ENCODE measurements around the gene TPM4.
A peak's percentile ranks its signal among the peaks of the same experiment; 100 is the strongest.
"Not testable (repeated sequence)": the region's sequence is repeated elsewhere in the genome, so short reads cannot be mapped to it uniquely, and the experiment has no call there.

Gene TPM4

DNA sequence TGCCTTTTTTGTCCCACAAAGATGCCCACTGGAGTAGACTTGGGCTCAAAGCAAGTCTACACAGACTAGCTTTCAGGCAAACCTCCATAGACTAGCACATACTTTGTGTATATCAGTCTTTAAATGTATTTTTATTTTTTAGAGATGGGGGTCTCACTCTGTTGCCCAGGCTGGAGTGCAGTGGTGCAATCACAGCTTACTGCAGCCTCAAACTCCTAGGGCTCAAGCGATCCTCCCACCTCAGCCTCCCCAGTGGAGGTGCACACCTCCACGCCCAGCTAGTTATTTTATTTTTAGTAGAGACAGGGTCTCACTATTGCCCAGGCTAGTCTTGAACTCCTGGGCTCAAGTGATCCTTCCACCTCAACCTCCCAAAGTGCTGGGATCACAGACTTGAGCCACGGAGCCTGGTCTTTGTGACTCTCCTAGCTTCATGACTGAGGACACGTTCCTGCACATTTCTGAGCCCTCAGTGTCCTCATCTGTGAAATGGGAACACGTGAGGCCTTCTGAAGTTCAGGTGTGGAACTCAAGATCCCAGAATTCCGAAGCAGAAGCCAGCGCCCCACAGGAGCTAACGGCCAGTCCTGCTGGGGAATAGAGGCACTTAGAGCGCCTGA lies 5.1 kb upstream of the TPM4 start:
- DNase-seq (ENCODE audit: low spot score) = no peak
- FAIRE-seq = no peak

DNA sequence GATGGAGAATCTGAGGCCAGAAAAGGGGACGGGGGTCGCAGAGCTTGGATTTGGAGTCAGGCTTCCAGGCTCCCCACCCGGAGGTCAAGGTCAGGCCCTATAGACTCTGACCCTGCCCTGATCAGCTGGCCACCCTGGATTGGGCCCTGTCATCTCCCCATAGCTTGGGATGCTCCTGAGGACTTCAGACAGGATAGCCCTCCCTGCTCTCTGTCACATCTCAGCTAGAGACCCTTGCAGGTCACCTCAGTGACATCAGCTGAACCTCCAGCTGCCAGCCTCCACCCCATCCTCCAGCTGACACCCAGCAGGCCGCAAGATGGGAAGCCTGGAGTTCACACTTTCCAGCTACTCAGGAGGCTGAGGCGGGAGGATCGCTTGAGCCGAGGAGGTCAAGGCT lies 2.8 kb upstream of the TPM4 start:
- DNase-seq (ENCODE audit: low spot score) (no peak), FAIRE-seq (no peak)

DNA sequence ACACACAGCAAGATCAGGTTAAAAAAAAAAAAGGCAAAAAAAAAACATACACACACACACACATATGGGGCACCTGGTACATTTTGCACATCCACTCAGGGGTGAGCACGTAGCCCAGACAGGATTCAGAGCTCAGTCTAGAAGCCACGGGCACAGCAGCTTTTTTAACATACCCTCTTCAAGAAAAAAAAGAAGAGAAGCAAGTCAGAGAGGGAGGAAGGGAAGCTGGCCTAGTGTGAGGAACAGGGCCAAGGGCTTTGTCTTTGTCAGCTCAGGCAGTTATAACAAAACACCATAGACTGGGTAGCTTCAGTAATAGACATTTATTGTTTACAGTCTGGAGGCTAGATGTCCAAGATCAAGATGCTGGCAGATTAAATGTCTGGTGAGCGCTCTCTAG lies 2.3 kb upstream of the TPM4 start:
- FAIRE-seq = no peak
- DNase-seq (ENCODE audit: low spot score) = no peak

DNA sequence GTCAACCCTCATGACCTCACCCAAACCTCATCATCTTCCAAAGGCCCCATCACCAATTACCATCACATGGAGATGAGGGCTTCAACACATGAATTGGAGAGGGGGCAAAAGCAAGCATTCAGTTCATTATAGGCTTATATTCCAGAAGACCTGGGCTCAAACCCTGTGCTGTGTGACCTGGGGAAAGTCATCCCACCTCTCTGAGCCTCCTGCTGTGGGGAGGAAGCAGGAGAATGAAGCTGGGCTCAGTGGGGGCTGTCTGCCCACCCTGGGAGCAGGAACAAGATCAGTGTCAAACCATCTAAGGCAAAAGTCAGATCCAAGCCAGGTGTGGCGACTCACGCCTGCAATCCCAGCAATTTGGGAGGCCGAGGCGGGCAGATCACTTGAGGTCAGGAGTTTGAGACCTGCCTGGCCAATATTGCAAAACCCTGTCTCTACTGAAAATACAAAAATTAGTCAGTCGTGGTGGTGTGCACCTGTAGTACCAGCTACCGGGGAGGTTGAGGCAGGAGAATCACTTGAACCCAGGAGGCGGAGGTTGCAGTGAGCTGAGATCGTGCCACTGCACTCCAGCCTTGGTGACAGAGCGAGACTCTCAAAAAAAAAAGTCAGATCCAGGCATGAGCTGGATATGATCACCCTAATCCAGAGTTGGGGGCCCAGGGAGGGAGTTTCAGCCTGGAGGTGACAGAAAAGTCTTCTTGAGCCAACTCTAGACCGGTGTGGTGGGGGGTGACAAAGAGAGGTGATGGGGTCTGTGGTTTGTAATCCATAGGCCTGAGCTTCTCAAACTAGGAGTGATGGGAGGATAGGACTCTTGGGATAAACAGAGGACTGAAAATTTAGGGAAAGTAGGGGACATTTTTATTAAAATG lies 1.6 kb upstream of the TPM4 start:
- DNase-seq (ENCODE audit: low spot score) = no peak
- FAIRE-seq = no peak

DNA sequence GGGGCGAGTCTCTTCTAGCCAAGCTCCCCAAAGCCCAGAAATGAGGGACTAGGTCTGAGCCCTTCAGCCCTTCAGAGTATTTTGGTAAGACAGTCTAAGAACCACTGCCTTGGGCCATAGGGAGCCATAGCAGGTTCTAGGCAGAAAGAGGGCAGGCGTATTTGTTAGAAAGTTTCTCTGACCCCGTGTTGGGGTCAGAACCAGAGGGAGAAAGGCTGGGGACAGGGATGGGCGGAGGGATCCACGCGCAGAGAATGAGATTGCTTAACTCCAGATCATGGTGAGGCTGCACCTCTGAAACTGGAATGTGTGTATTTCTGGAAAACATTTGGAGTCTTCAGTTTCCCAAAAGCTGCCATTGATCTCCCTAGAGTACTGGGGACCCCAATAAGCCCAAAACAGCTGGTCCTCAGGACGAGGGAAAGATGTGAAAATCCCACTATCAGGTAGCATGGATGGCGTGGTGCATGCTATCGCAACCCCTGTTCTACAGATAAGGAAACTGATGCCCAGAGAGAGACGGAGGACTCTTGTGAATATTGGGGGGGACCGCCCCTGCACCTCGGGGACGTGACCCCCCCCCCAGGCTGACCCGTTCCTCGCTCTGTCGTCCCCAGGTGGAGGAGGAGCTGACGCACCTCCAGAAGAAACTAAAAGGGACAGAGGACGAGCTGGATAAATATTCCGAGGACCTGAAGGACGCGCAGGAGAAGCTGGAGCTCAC lies 703 bp upstream of the TPM4 start:
- no peak for FAIRE-seq
- no peak for DNase-seq (ENCODE audit: low spot score)

DNA sequence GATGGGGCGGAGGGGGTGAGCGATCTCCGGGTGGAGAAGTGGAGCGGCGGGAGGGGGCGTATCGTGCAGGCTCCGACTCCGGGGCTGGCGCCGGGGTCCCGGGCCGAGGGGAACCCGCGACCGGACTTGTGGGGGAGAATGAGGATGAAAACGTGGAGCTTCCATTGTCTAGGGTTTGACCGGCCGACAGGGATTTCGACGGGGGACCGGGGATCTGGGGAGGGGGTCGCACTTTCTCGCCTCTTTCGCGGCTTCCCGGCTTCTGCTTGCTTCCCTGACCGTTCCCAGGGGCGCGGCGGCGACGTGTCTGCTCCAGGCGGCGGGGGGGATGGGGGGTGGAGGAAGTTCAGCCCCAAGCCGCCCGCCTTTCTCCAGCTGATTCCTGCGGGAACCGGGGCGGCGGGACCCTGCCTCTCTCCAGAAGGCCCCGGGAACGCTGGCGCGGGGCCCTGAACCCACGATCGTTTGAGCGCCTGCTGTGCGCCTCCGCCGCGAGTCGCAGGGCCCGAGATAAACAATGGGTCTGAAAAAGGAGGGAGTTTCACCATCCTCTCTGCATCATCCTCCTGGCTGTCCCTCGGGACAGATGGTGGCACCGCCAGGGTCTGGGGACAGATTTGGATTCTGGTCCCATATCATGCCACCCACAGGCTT lies 790 bp downstream of the TPM4 start:
- DNase-seq (ENCODE audit: low spot score) (peak; percentile 13), FAIRE-seq (no peak)

DNA sequence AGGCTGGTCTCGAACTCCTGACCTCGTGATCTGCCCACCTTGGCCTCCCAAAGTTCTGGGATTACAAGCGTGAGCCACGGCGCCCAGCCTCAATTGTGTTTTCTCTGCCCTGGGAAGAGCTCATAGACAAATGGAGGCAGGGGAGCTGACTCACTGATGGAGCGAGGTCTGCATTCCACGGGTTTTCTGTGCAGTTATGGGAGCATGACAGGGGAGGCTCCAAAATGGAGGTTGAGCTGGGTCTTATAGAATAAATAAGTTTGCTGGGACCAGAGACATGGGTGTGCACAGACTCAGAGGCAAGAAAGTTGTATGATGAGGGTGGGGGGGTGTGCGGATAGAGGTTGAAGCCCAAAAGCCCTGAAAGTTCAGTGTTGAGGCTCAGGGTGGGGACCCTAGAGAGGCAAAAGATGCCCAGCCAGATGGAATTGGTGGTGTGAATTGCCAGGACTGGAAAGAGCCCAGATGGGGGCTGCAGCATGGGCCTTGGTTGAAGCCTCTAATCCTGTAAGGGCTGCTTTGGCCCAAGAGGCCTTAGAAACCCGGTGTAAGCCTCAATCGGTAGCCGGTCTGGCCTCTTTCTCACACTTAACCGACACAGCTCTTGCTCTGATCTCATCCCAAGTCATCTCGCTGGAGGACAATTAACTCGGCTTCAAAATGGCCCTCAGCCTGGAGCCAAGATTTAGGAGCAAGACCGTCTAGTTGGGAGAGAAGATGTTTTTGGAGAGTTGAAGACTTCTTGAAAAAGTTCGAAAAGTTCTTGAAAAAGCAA lies 1.9 kb downstream of the TPM4 start:
- FAIRE-seq = no peak
- peak; percentile 69 for DNase-seq (ENCODE audit: low spot score)

DNA sequence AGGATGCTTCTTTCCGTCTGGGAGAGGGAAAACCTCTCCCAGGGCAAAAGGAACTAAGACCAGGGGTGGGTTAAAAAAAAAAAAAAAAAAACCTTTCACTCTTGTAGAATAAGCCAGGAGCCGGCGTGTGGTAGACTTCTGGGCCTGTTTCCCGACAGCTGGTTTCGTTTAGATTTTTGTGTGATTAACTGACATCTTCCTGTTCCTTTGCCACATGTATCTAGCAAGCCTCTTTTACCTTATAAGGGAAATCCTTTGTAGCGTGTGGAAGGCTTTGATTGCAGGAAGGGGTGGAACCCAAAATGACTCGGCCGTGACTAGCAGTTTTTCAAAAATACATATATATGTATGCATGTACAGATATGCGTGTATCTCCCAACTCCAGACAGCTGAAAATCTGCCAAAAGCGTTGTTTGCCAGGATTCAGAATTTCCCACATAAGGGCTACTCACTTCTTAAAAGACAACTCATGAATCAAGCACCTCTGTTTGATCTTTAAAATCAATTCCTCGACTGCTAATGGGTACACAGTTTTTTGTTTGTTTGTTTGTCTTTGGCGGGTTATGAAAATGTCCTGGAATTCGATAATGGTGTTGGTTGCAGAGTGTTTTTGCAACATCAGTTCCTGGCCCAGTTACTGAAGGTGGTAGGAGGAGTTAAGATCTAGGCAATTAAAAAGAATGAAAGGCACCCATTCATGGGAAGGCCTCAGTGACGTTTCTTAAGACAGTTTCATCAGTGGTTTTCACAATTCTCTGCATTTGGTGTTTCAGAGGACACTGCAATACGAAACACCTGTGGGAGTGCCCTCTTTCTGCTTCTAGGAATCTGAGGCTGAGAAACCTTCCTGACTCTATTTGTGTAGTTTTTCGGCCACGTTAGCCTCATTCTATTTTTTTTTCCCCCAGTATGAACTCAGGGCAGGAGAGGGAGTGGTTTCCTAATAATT lies 2.7 kb downstream of the TPM4 start:
- peak; percentile 86 for FAIRE-seq

DNA sequence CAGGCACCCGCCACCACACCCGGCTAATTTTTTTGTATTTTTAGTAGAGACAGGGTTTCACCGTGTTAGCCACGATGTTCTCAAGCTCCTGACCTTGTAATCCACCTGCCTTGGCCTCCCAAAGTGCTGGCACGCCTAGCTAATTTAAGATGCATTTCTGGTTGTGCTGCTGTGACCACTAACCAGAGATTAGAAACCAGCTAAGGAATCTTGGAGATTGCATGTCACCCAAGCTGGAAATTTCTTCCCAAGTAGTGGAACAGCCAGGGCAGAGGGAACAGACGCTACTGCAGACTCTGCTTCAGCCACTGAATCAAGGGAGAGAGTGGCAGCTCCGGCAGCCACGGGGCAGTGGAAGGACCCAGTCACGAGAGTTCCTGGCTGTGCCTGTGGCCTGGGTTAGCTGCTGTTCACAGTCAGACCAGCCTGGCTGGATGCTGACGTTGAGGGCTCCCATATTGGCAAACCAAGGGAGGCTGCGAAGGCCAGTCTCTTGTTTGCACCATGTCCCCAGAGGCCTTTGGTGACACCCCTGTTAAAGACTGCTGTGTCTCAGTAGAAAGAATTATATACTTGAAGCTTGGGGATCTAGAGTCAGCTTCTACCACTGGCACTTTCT lies 7.9 kb downstream of the TPM4 start:
- FAIRE-seq (no peak), DNase-seq (ENCODE audit: low spot score) (no peak)

More for the DNA sequence above, 2.7 kb downstream of the TPM4 start:
- DNase-seq (ENCODE audit: low spot score) = peak; percentile 96

DNA sequence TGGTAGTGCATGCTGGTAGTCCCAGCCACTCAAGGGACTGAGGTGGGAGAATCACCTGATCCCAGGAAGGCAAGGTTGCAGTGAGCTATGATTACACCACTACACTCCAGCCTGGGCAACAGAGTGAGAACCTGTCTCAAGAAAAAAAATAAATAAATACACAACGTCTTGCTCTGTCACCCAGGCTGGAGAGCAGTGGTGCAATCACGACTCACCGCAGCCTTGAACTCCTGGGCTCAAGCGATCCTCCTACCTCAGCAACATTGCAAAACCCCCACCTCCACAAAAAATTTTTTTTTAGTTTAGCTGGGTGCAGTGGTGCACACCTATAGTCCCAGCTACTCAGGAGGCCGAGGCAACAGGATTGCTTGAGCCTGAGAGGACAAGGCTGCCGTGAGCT lies 8.8 kb downstream of the TPM4 start:
- DNase-seq (ENCODE audit: low spot score) (peak; percentile 24), FAIRE-seq (no peak)

DNA sequence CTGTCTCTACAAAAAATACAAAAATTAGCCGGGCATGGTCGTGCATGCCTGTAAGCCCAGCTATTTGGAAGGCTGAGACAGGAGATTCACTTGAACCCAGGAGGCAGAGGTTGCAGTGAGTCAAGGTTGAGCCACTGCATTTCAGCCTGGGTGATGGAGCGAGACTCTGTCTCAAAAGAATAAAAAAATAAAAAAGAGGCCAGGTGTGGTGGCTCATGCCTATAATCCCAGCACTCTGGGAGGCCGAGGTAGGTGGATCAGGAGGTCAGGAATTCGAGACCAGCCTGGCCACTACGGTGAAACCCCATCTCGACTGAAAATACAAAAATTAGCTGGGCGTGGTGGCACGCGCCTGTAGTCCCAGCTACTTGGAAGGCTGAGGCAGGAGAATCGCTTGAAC lies 11.1 kb downstream of the TPM4 start:
- FAIRE-seq; DNase-seq (ENCODE audit: low spot score): not testable (repeated sequence)

DNA sequence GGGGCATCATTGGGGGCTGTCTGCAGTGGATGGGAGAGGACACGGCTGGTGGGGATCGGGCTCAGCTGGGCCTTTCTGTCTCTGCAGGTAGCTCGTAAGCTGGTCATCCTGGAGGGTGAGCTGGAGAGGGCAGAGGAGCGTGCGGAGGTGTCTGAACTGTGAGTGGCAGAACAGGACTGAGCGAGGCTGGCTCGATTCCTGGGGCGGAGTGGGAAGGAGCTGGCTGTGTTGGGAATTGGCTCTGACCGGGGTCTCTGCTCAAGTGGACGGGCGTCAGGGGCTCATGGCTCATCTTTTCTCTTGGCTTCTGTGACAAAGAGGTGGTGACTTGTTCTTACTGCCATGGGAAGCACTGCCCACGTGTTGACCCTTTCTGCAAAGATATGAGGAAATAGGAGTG lies 11.6 kb downstream of the TPM4 start:
- FAIRE-seq (no peak), DNase-seq (ENCODE audit: low spot score) (no peak)

DNA sequence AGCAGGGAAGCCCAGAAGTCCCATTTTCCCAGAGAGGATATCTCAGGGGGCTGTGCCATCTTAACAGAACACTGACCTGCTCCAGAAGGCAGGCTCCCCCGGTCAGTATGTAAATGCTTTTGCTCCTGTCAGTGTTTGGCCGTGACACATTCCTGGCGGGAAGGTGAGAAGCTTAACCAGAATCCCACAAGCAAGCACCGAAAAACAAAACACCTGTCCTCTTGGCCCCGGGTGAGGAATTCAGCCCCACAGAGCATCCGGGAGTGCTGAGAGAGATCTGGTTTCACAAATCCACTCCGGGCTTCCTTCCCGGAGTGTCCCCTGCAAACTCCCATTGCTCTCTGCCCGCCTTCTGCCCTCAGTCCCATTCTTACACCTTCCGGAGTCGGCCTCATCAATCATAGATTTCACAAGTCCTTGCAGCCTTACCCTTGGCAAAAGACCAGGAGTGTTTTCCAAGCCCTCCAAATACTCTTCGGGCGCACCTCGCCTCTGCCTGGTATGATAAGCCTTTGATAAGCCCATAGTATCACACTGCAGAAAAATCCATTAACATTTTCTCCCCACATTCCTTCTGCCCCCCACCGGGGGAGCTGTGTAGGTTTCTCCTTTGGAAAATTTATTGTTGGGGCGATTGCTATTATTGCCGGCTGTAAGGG lies 12.2 kb downstream of the TPM4 start:
- DNase-seq (ENCODE audit: low spot score) (no peak), FAIRE-seq (no peak)

DNA sequence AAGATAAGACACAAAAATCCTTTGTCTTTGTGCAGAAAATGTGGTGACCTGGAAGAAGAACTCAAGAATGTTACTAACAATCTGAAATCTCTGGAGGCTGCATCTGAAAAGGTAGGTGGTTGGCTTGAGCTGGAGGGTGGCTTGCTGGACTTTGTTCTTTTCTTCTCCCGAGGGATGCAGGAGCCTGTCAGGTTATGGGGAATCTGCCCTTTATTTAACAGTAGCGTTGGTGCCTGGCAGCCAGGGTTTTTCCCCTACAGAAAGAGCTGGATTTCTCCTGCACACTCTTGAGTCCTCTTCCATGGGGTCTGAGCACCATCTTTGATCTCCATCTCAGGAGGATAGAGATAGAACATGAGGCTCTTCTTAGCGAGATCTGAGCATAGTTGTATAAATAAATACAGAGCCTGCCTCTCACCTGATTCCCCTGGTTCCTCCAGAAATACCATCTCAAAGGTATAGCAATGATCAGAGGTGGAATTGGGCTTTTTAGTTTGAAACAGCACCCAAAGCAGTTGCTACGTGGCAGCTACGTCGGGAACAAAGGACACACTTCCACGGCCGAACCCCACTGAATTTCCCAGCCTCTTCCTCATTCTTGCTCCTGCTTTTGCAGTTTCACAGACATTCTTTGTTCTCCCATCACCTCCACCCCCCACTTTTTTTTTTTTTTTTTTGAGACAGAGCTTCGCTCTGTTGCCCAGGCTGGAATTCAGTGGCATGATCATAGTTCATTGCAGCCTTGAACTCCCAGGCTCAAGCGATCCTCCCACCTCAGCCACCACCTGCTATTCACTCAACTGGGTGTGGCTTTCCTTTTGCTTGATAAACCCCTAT lies 12.9 kb downstream of the TPM4 start:
- DNase-seq (ENCODE audit: low spot score) (no peak), FAIRE-seq (no peak)

DNA sequence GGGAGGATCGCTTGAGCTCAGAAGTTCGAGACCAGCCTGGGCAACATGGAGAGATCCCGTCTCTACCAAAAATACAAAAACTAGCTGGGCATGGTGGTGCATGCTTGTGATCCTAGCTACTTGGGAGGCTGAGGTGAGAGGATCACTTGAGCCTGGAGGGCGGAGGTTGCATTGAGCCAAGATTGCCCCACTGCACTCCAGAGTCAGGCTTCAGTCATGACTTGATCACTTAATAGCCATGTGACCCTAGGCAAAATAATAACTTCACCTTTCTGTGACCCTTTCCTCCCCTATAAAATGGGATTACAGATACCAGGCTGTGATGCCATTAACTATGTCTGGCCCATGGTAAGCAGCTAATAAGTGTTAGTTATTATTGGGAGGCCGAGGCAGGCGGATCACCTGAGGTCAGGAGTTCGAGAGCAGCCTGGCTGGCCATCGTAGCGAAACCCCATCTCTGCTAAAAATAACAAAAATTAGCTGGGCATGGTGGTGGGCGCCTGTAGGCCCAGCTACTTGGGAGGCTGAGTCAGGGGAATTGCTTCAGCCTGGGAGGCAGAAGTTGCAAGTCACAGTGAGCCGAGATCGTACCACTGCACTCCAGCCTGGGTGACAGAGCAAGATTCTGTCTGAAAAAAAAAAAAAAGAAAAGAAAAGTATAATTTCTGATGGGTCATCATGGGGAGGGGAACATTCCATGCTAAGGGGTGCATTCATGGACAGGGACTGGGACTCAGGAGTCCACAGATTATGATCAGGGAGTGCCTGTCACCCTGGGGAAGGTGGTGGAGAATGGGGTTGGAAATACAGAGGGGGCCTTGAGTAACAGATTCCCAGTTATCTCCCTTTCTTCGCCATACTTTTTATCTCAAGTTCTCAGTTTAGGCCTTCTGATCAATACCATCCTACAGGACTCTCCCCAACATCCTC lies 15.5 kb downstream of the TPM4 start:
- DNase-seq (ENCODE audit: low spot score) = no peak
- no peak for FAIRE-seq

DNA sequence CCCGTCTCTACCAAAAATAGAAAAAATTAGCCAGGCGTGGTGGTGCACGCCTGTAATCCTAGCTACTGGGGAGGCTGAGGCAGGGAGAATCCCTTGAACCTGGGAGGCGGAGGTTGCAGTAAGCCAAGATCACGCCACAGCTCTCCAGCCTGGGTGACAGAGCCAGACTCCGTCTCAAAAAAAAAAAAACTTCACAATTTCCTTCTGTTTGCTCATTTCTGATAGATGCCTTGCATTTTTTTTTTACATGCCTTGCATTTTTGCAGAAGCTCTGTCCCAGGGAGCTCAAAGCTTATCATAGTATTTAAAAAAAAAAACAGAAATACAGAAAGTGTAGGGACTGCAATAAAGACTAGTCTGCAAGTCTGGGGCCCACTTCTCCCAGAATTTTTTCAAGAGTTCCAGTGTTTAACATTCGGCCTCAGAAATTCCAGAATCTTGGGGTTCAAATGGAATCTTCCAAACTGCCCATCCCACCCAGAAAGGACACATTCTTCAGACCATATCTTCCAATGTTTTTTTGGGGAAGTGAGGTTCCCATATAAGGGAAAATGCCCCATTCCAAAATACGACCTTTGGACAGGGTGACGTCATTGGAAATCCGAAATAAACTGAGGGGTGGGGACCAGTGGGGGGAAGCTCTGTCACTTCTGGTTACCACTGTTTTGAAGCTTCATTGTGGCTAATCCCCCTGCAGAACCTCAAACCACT lies 18.2 kb downstream of the TPM4 start:
- DNase-seq (ENCODE audit: low spot score) = no peak

More for the DNA sequence above, 18.2 kb downstream of the TPM4 start:
- no peak for FAIRE-seq
